ENCODE measurements around the gene TCERG1.
"Not testable (repeated sequence)": the region's sequence is repeated elsewhere in the genome, so short reads cannot be mapped to it uniquely, and the experiment has no call there.

The TCERG1 gene

DNA sequence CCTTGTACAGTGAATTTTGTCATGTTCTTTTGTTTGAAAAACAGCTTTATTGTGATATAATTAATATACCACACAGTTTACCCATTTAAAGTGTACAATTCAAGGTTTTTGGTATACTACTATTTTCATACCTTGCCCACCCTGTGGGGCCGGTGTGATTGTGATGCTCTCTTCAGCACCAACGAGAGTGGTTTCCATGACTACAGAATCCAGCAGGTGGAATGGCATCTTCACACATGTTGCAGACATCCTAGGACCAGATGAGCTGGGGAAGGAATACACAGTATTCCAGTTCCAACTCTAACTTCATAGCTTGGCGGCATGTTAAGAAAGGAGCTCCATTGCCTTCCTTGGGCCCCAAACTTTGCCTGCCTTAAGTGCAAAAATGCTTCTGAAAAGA is 76.6 kb downstream of the TCERG1 start:
- DNase-seq: no peak

DNA sequence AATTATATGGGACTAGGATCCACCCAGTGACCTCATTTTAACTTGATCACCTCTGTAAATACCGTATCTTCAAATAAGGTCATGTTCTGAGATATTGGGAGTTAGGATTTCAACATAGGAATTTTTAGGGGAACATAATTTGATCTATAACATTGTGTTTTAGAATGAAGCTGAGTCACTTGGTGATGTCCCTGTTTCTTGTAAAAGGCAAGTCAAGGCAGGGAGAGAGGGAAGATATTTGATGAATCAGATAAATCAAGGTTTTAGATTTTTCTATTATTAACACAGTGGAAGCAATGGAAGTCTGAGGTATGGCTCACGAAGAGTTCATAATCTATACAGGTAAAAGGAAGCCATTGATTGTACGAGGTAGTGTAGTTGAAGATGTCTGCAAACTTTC is 80.7 kb downstream of the TCERG1 start:
- DNase-seq: no peak

DNA sequence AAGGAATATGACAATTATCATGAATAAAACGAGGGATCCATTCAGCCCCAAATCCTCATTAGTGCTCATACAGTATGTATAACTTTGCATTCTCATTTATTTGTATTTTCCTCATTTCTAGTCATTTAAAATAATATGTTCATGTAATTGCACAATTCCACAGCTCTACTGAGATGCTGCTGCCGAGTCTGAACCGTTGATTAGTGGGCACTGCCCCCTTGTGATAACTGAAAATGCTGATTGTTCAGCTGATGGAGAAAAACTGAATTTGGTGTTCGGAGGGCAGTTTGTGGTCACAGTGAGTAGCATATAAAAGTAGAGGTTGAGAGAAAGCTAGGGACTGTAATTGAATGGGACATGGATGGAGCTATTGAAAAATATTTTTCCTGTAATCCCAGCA is 81.1 kb downstream of the TCERG1 start:
- DNase-seq: no peak

GRCh38 chr5:146529984-146530383 is 82.9 kb downstream of the TCERG1 start:
- DNase-seq: no peak

DNA sequence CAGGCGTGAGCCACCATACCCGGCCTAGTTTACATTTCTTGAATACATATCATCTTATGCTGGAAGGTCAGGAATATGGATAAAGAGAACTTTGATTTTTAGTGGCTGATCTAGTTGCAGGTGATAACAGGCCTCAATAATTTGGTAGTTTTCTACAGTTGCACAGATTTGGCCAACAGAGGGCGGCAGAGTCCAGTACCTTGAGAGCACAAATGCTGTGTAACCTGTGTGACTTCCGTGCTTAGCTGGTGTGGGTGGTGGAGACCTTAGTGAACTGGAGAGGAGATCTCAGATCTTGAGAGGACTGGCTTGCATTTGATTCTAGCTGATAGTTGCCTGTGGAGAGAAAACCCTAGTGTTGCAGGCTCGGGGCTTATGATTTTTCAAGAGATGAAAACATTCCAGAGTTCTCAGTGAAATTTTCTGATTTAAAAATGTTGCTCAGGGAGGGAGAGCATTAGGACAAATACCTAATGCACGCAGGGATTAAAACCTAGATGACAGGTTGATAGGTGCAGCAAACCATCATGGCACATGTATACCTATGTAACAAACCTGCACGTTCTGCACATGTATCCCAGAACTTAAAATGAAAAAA is 86.2 kb downstream of the TCERG1 start:
- peak; percentile 53 for DNase-seq

GRCh38 chr5:146533882-146534281 is 86.7 kb downstream of the TCERG1 start:
- DNase-seq: no peak

- DNase-seq: no peak
These were observed 91.3 kb downstream of the TCERG1 start for GRCh38 chr5:146538432-146538831.

DNA sequence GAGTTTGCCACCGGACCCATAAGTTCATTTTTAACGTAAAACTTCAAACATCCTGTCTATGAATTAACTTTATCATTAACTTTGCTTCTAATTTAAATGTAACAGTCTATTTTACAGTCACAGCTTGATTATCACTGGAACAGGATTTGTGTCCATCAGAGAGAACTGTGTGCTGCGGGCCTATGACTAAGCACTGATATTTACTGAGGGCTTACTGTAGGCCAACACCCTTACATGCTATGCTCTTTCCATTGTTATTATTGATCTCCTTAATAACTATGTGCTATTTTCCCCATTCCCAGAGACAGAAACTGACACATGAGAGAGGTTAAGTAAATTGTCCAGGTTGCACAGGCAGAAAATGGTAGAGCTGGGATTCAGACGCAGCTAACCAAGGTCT is 92.8 kb downstream of the TCERG1 start:
- no peak for DNase-seq

DNA sequence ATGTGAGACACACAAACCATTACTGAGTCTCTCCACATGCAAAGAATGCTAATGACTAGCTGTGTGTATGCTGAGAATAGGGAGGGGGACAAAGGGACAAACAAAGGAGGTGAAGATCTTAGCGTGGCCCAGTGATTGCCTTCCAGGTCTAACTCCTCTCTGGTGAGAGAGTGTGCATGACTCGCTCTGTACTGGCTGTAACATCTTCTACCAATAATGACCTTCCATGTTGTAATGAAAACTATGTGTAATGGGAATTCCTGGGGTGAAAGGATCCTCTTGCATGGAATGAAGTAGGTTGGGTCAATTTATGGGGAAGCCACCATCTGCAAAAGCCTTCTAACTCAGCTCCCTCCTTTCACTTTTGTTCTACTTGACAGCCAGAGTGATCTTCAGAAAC is 93.3 kb downstream of the TCERG1 start:
- no peak for DNase-seq

- peak; percentile 46 for DNase-seq
These were observed 95.1 kb downstream of the TCERG1 start for GRCh38 chr5:146541958-146542849.

DNA sequence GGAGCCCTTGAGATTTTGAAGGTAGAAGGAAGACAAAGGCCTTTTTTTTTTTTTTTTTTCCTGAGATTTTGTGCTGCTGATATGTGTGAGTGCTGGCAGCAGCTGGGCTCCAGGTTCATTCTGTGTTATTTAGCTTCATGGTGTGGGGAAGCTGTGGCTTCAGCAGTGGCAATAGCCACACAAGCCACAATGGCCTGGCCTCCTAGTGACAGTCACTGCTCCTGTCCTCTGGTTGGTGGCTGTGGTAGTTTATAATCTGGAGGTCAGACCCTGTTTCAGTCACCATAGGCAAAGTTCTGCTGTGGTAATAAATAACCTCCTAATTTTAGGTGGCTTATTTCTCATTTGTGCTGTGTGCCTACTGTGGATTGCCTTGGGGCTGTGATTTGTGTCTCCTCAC is 97.1 kb downstream of the TCERG1 start:
- DNase-seq: no peak

DNA sequence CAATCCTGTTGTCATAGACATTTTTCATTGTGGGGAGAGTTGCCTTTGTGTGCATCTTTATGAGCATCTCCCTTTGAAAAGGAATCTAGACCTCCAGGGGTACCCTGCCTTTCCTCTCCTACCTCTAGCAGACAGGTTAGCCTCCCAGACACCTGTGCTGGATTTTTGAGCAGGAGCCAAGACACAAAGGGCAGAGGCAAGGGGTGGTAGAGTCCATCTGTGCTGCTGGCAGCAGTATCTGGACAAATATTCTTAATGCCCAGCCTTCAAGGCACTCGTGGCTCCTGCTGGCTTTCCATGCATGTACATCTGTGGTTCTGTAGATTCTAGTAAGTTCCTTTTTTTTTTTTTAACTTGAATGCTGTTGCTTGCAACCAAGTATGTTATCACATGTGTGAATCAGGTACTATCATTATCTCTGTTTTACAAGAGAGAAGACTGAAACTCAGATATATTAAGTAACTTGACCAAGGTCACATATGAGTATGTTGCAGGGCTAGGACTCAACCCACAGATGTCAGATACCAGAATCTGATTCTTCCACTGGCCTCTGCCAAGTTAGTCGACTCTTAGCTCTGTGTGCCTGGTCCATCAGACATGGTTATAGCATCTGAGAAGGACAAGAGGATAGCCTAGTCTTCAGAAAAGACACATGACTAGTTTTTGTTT is 101.8 kb downstream of the TCERG1 start:
- no peak for DNase-seq

- no peak for DNase-seq
These were observed 102.5 kb downstream of the TCERG1 start for GRCh38 chr5:146549615-146550014.

DNA sequence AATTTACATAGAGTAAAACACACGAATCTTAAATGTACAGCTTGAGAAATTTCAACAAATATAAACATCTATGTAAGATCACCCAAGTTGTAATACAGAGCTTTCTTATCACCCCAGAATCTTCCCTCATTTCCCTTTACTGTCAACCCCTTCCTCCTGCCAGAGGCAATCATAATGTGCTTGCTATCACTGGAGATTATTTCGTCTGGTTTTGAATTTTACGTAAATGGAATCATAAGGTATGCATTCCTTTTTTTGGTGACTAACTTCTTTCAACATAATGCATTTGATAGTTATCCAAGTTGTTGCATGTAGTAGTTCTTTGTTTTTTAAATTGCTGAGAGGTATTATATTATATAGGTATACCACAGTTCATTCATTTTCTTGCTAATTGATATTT is 106.3 kb downstream of the TCERG1 start:
- no peak for DNase-seq

- DNase-seq: not testable (repeated sequence)
These were observed 109.8 kb downstream of the TCERG1 start for GRCh38 chr5:146556884-146557283.

DNA sequence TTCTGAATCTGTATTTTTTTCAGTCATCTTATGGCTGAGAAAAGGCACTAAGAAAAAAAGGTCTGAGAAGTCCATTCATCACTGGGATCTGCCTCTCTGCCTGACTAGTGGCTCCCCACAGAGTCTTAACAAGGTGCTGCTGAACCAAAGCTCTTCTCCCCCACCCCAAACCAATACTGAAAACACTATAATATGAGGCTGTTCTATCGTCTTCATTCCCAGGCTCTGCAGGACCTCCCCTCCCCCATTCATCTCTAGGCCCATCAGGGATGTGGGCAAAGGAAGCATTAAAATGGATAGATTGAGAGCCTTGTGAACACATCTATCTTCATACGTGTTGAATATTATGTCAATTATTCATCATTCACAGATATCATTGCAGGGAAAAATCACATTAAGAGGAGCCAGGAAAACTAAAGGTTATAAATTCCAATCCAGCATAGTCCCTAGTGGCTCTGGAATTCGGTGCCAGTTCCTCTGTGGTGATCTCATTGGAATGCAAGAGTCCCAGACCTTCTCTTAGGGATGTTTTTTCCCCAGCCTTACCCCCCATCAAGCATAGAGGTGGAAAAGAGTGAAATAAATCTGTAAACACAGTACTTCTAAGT is 113.2 kb downstream of the TCERG1 start:
- no peak for DNase-seq
